Left lung (tissue), 10 donors: ENCODE measurements around the gene PRR7. TPM values are rescaled to one million over a fixed set of nuclear protein-coding genes. Genes with fewer than 3 reads are reported as not detected.

Experiments
- ATAC-seq: fragments of 200-7000 bp; cut with Tn5 transposase; one replicate; pipeline ENCODE4 v1.9.1; 2020; ENCODE audit warnings: moderate library complexity
- DNase-seq, 4 donors: peaks; one replicate each; pipeline ENCODE4 v3.0.0-alpha.2; 2013 to 2020
- H3K27ac ChIP-seq, 2 donors: fragments of 200-600 bp; sonication (generic) in 1 of 2; one replicate each; pipeline versions ENCODE4 v1.5.0 to v1.8.0; 2020 to 2021
- H3K27me3 ChIP-seq, 2 donors: fragments of 200-600 bp; sonication (generic) in 1 of 2; one replicate each; pipeline versions ENCODE4 v1.5.0 to v1.8.0; 2020 to 2021
- H3K36me3 ChIP-seq, 2 donors: fragments of 200-600 bp; sonication (generic) in 1 of 2; one replicate each; pipeline versions ENCODE4 v1.5.0 to v1.8.0; 2020 to 2021
- H3K4me1 ChIP-seq, 2 donors: fragments of 200-600 bp; one replicate each; pipeline ENCODE4 v1.8.0; 2021
- H3K4me3 ChIP-seq, 2 donors: fragments of 200-600 bp; sonication (generic) in 1 of 2; one replicate each; pipeline versions ENCODE4 v1.5.0 to v1.8.0; 2020 to 2021; ENCODE audit warnings: mild to moderate bottlenecking in 1 of 2
- H3K9me3 ChIP-seq, 2 donors: fragments of 200-600 bp; sonication (generic) in 1 of 2; one replicate each; pipeline versions ENCODE4 v1.5.0 to v1.8.0; 2020 to 2021
- CTCF ChIP-seq, 2 donors: fragments of 200-600 bp; sonication (generic) in 1 of 2; IDR thresholded peaks; one replicate each; pipeline versions ENCODE4 v1.5.0 to v1.8.0; 2021; ENCODE audit warnings: antibody characterized with exemption in 2 of 2
- intact Hi-C, 2 donors: fragments of 100-400 bp; cut with DNase I; formaldehyde crosslinking; loops; one replicate each; pipeline versions ENCODE4 v1.11.2 to v1.14.2; 2022
- polyA plus RNA-seq, 6 donors: library from polyadenylated mRNA; unstranded; fragments of 120-200 nt; gene quantifications; one replicate each; pipeline ENCODE4 v1.2.1, GENCODE V29; 2013; ENCODE audit not compliant: insufficient read length in 6 of 6
- total RNA-seq, 2 donors: library from RNA; stranded (reverse); fragmentation: NEBNext Ultra II Directional; extraction: Animal tissue kit (Norgen Biotek cat#: 25700); gene quantifications; one replicate each; pipeline ENCODE4 v1.2.1, GENCODE V29; 2021
- donor health status: DM: no; HTN: yes; CAD: no.
- donor health status: DM: no; HTN: no; CAD: no.

PRR7 gene
- total and polyA plus RNA-seq, 8 donors, result 0.30 to 4.1 (median 1.0) TPM

GRCh38 chr5:177487975-177488374, 41.4 kb downstream of the PRR7 start:
- no peak for DNase-seq
- intact Hi-C loops, result no loop called here
- Histone ChIP-seq H3K36me3 (peaks cover 0 to 100% of the 10 kb centered on the region in 2 donors), H3K4me1 (peaks cover 0 to 24% of the 10 kb centered on the region in 2 donors), H3K4me3 (no peak overlapping the region), H3K27me3 (no peaks in the 10 kb centered on the region), H3K9me3 (no peaks in the 10 kb centered on the region), H3K27ac (no peak overlapping the region)
- no peak for ATAC-seq
- TF ChIP-seq CTCF (IDR thresholded peaks at IDR 0.05), result no peak

- Histone ChIP-seq H3K4me3 (no peak overlapping the region), H3K27me3 (no peaks in the 10 kb centered on the region), H3K9me3 (no peaks in the 10 kb centered on the region), H3K36me3 (peaks cover 0 to 91% of the 10 kb centered on the region in 2 donors), H3K27ac (no peak overlapping the region), H3K4me1 (peaks cover 8 to 37% of the 10 kb centered on the region in 2 donors)
- no peak for ATAC-seq
- intact Hi-C loops, result no loop called here
- no peak for TF ChIP-seq CTCF (IDR thresholded peaks at IDR 0.05)
- DNase-seq, result peak in 1 of 4 donors; percentile 76
These were observed 42.6 kb downstream of the PRR7 start for GRCh38 chr5:177489119-177489716.

- no peak for TF ChIP-seq CTCF (IDR thresholded peaks at IDR 0.05)
- peaks cover 19 to 49% of the 10 kb centered on the region in 2 donors for H3K4me1 ChIP-seq
- H3K36me3 ChIP-seq, result peaks cover 0 to 78% of the 10 kb centered on the region in 2 donors
- H3K27ac ChIP-seq, result no peak overlapping the region
- ATAC-seq (no peak), DNase-seq (no peak)
- H3K4me3 ChIP-seq, result no peak overlapping the region
- H3K9me3 ChIP-seq, result no peaks in the 10 kb centered on the region
- intact Hi-C loops, result no loop called here
- H3K27me3 ChIP-seq, result no peaks in the 10 kb centered on the region
These were observed 43.8 kb downstream of the PRR7 start for GRCh38 chr5:177490311-177490991.

- peak in 1 of 4 donors; percentile 76 for DNase-seq
- no peak overlapping the region for H3K4me3 ChIP-seq
- no peak overlapping the region for H3K27ac ChIP-seq
- H3K4me1 ChIP-seq, result peaks cover 24 to 54% of the 10 kb centered on the region in 2 donors
- no peaks in the 10 kb centered on the region for H3K27me3 ChIP-seq
- intact Hi-C loops, result no loop called here
- no peak for ATAC-seq
- no peaks in the 10 kb centered on the region for H3K9me3 ChIP-seq
- TF ChIP-seq CTCF (IDR thresholded peaks at IDR 0.05), result no peak
- peaks cover 0 to 73% of the 10 kb centered on the region in 2 donors for H3K36me3 ChIP-seq
These were observed 44.4 kb downstream of the PRR7 start for GRCh38 chr5:177490992-177491391.

- intact Hi-C loops, result no loop called here
- Histone ChIP-seq H3K9me3 (no peaks in the 10 kb centered on the region), H3K27me3 (no peaks in the 10 kb centered on the region), H3K4me1 (peaks cover 29 to 59% of the 10 kb centered on the region in 2 donors), H3K36me3 (peaks cover 0 to 68% of the 10 kb centered on the region in 2 donors), H3K4me3 (no peak overlapping the region), H3K27ac (no peak overlapping the region)
- DNase-seq (peak in 2 of 4 donors; percentile 46 to 85), ATAC-seq (no peak)
- peak; percentile 47 to 69 for TF ChIP-seq CTCF (IDR thresholded peaks at IDR 0.05)
These were observed 44.9 kb downstream of the PRR7 start for GRCh38 chr5:177491429-177491945.
